Measurements from ENCODE around the gene NPHP1.
"Not testable (repeated sequence)": the region's sequence is repeated elsewhere in the genome, so short reads cannot be mapped to it uniquely, and the experiment has no call there.

Gene NPHP1

GRCh38 chr2:110197452-110197851, 7.4 kb downstream of the NPHP1 start:
- DNase-seq, result no peak

GRCh38 chr2:110190169-110190568, 14.6 kb downstream of the NPHP1 start:
- not testable (repeated sequence) for DNase-seq

GRCh38 chr2:110182449-110182848, 22.4 kb downstream of the NPHP1 start:
- DNase-seq, result no peak

GRCh38 chr2:110180036-110180435, 24.8 kb downstream of the NPHP1 start:
- no peak for DNase-seq

- no peak for DNase-seq
Measured at GRCh38 chr2:110173523-110173922, 31.3 kb downstream of the NPHP1 start.

GRCh38 chr2:110172506-110172905, 32.3 kb downstream of the NPHP1 start:
- DNase-seq, result no peak

GRCh38 chr2:110170102-110170501, 34.7 kb downstream of the NPHP1 start:
- DNase-seq, result no peak

GRCh38 chr2:110167326-110168000, 37.4 kb downstream of the NPHP1 start:
- DNase-seq, result no peak

- DNase-seq, result no peak
Measured at GRCh38 chr2:110166266-110166665, 38.5 kb downstream of the NPHP1 start.

- DNase-seq, result no peak
Measured at GRCh38 chr2:110157153-110157793, 47.5 kb downstream of the NPHP1 start.

GRCh38 chr2:110154828-110155227, 50.0 kb downstream of the NPHP1 start:
- not testable (repeated sequence) for DNase-seq

GRCh38 chr2:110154188-110154587, 50.6 kb downstream of the NPHP1 start:
- DNase-seq, result not testable (repeated sequence)

- no peak for DNase-seq
Measured at GRCh38 chr2:110153416-110153815, 51.4 kb downstream of the NPHP1 start.

- no peak for DNase-seq
Measured at GRCh38 chr2:110152943-110153342, 51.9 kb downstream of the NPHP1 start.

GRCh38 chr2:110149330-110150220, 55.2 kb downstream of the NPHP1 start:
- no peak for DNase-seq

GRCh38 chr2:110146945-110147332, 57.9 kb downstream of the NPHP1 start:
- DNase-seq, result no peak

- DNase-seq, result no peak
Measured at GRCh38 chr2:110146183-110146944, 58.4 kb downstream of the NPHP1 start.

GRCh38 chr2:110143982-110144381, 60.8 kb downstream of the NPHP1 start:
- no peak for DNase-seq

- DNase-seq, result no peak
Measured at GRCh38 chr2:110140401-110140800, 64.4 kb downstream of the NPHP1 start.

- no peak for DNase-seq
Measured at GRCh38 chr2:110134025-110134424, 70.8 kb downstream of the NPHP1 start.

GRCh38 chr2:110131166-110131565, 73.6 kb downstream of the NPHP1 start:
- no peak for DNase-seq

GRCh38 chr2:110130757-110131156, 74.1 kb downstream of the NPHP1 start:
- no peak for DNase-seq

GRCh38 chr2:110126906-110127305, 77.9 kb downstream of the NPHP1 start:
- DNase-seq, result no peak

Data from activated CD4-positive, alpha-beta T cell treated with anti-CD3 and anti-CD28 coated beads for 4 hours (primary cell).